ENCODE measurements around the gene SMG9.
"Not testable (repeated sequence)": the region's sequence is repeated elsewhere in the genome, so short reads cannot be mapped to it uniquely, and the experiment has no call there.

GRCh38 chr19:43764684-43765083, 9.9 kb upstream of the SMG9 start:
- TF ChIP-seq CTCF (IDR thresholded peaks at IDR 0.05; ENCODE audit: low read depth, low read length, poor library complexity, severe bottlenecking); EZH2phosphoT487 (IDR thresholded peaks at IDR 0.05; ENCODE audit: borderline replicate concordance, low read length): not testable (repeated sequence)
